Adrenal gland (tissue), 5 donors: ENCODE results near the gene PURA.

ENCODE experiments used
- POLR2A ChIP-seq, 2 donors: fragments of 450-650 bp; IDR thresholded peaks; one replicate each; pipeline ENCODE4 v1.6.1; 2017; ENCODE audit warnings: antibody characterized with exemption in 2 of 2, mild to moderate bottlenecking in 2 of 2, moderate library complexity in 1 of 2
- TF ChIP-seq, protein P1 (sequence below), 6 experiments: fragments of 450-650 bp in 4 of 6; fragments of 200-600 bp in 2 of 6; sonication (generic) in 1 of 6; IDR thresholded peaks; 1 replicate in 5 of 6; 2 replicates in 1 of 6; pipeline versions ENCODE4 v1.5.1 to v1.8.0; 2016 to 2021; ENCODE audit warnings: antibody characterized with exemption in 6 of 6, mild to moderate bottlenecking in 2 of 6, moderate library complexity in 1 of 6
- donor health status: DM: no; HTN: no; CAD: no.

DNA sequence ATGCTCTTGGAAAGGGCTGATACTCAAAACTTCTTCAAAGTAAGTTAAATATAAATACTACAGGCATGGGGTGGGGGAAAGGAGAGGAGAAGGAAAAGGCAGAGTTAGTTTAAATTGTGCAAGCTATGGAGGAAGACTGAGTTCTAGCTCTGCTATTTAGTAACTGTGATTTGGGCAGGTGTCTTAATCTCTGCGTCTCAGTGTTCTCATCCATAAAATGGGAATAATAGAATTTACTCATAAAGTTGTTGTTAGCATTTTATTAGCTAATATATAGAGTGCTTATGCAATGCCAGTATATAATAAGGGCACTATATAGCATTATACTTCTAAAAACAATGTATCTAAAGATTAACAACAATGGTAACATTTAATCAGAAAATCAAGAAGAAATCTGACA is 12.7 kb upstream of the PURA start:
- TF ChIP-seq, protein P1, sequence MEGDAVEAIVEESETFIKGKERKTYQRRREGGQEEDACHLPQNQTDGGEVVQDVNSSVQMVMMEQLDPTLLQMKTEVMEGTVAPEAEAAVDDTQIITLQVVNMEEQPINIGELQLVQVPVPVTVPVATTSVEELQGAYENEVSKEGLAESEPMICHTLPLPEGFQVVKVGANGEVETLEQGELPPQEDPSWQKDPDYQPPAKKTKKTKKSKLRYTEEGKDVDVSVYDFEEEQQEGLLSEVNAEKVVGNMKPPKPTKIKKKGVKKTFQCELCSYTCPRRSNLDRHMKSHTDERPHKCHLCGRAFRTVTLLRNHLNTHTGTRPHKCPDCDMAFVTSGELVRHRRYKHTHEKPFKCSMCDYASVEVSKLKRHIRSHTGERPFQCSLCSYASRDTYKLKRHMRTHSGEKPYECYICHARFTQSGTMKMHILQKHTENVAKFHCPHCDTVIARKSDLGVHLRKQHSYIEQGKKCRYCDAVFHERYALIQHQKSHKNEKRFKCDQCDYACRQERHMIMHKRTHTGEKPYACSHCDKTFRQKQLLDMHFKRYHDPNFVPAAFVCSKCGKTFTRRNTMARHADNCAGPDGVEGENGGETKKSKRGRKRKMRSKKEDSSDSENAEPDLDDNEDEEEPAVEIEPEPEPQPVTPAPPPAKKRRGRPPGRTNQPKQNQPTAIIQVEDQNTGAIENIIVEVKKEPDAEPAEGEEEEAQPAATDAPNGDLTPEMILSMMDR (IDR thresholded peaks at IDR 0.05): no peak
- TF ChIP-seq POLR2A (IDR thresholded peaks at IDR 0.05): no peak
